Loucy (cell line): Measurements from ENCODE around the gene GNB3.

ENCODE experiments used
- CTCF ChIP-seq: fragments of 200-600 bp; sonication (generic); conservative IDR thresholded peaks from 2 replicates; pipeline ENCODE4 v1.5.1; 2014; ENCODE audit warnings: mild to moderate bottlenecking, antibody characterized with exemption, low read length
- EZH2phosphoT487 ChIP-seq: fragments of 200-600 bp; IDR thresholded peaks from 2 replicates; pipeline ENCODE4 v1.6.1; 2018; ENCODE audit warnings: antibody characterized with exemption, mild to moderate bottlenecking, moderate library complexity, borderline replicate concordance

- TF ChIP-seq CTCF = no peak
- TF ChIP-seq EZH2phosphoT487 = no peak
Measured at GRCh38 chr12:6819106-6820030, 21.4 kb upstream of the GNB3 start.
